A204.1 (cell line): ENCODE data around the gene DYNLT2B.
"Not testable (repeated sequence)": the region's sequence is repeated elsewhere in the genome, so short reads cannot be mapped to it uniquely, and the experiment has no call there.

ENCODE experiments used
- FAIRE-seq: peaks from 2 replicates; lab custom pipeline; 2012; peaks lifted over from hg19 to GRCh38; lab: Jason Lieb, UNC

DYNLT2B gene

DNA sequence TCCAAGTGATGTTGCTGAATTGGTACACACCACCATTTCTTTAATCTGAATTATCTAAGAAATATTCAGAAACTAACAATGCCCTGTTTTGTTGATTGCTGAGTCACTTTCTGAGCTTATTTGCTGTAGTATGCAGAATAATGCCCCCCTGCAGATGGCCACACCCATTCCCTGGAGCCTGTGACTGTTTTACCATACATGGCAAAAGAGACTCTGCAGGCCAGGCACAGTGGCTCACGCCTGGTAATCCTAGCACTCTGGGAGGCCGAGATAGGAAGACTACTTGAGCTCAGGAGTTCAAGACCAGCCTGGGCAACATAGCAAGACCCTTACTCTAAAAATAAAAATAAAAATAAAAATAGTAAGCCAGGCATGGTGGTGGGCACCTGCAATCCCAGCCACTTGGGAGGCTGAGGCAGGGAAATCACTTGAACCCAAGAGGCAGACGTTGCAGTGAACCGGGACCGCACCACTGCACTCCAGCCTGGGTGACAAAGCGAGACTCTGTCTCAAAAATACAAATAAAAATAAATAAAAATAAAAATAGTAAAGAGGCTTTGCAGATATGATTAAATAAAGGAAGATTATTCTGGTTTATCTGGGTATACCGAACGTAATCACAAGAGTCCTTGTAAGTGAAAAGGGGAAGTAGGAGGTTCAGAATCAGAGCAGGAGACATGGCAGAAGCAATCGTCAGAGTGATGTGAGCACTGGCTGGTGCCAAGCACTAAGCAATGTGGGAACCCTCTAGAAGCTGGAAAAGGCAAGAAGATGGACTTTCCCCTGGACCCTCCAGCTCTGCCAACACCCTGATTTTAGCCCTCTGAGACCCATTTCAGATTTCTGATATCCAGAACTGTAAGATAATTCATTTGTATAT lies 49.5 kb downstream of the DYNLT2B start:
- FAIRE-seq = no peak

DNA sequence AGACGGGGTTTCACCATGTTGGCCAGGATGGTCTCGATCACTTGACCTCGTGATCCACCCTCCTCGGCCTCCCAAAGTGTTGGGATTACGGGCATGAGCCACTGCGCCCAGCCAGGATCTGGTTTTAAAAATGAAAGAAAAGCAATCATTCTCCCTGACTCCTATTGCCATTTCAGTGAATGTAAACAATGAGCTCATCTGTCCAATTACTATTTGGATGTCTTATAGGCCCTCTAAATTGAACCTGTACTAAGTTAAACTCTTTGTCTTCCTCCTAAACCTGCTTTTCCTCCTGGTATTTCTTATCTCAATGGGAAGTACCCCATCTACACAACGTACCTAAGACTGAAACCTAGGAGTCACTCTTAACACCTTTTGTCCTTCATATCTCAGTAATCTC lies 54.2 kb downstream of the DYNLT2B start:
- FAIRE-seq = no peak

DNA sequence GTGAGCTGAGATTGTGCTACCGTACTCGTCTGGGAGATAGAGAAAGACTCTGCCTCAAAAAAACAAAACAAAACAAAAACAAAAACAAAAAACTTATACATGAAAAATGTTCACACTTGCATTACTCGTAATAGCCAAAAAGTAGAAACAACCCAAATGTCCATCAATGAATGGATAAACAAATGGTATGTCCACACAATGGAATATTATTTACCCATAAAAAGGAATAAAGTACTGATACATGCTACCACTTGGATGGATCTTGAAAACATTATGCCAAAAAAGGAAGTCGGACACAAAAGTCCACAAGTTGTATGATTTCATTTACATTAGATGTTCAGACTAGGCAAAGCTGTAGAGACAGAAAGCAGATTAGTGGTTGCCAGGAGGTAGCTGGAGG lies 57.3 kb downstream of the DYNLT2B start:
- no peak for FAIRE-seq

DNA sequence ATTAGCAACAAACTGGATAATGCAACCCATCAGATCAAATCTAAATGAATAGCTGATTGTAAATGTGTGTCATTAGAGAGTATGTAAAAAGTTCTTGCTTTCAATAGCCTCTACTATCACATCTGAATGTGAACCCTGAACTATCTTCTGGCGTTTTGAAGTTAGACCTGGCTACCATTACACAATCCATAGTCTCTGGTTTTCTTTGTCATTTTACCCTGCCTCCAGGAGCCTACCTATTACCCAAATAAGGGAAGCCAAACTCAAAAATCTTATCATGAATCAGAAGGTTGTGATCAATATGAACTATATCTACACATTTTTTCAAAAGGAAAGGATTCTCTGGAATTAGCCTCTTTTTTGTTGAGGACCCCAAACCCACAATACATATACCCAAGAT lies 62.3 kb downstream of the DYNLT2B start:
- no peak for FAIRE-seq

DNA sequence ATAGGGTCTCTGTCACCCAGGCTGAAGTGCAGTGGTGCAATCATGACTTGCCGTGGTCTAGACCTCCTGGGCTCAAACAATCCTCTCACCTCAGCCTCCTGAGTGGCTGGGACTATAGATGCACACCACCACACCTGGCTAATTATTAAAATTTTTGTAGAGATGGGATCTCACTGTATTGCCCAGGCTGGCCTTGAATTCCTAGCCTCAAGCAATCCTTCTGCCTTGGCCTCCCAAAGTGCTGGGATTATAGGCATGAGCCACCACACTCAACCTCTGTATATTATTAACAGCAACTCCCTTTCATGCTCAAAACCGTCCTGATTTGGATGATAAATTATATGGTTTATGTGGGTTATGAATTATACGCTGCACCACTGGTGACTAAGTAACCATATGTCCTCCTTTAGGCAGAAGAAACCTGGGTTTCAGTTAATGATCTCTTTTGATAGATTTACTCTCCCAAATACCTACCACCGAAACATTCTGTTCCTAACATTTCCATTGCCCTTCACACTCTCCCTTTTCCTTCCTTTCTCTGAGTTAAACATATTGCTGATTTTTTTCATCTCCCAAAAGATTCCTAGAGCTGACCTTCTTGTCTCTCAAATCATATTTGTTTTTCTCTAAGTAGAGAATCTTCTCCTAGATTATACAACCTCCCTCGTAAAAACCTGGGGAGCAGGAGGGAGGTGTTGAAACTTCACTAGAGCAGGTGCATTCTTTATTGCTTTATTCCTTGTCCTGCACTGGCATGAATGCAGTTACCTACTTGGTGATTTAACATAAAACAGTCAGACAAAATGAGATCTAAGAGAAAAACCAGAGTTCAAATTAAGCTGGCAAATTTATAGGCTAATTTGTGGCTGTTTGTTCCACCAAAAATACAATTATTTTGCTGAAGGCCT lies 63.4 kb downstream of the DYNLT2B start:
- FAIRE-seq = no peak

DNA sequence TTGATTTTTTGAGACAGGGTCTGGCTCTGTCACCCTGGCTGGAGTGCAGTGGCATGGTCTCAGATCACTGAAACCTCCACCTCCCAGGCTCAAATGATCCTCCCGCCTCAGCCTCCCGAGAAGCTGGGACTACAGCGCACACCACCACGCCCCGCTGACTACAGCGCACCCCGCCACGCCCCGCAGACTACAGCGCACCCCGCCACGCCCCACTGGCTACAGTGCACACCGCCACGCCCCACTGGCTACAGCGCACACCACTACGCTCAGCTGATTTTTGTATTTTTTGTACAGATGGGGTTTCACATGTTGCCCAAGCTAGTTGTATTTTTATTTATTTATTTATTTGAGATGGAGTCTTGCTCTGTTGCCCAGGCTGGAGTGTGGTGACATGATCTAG lies 66.1 kb downstream of the DYNLT2B start:
- FAIRE-seq = no peak

DNA sequence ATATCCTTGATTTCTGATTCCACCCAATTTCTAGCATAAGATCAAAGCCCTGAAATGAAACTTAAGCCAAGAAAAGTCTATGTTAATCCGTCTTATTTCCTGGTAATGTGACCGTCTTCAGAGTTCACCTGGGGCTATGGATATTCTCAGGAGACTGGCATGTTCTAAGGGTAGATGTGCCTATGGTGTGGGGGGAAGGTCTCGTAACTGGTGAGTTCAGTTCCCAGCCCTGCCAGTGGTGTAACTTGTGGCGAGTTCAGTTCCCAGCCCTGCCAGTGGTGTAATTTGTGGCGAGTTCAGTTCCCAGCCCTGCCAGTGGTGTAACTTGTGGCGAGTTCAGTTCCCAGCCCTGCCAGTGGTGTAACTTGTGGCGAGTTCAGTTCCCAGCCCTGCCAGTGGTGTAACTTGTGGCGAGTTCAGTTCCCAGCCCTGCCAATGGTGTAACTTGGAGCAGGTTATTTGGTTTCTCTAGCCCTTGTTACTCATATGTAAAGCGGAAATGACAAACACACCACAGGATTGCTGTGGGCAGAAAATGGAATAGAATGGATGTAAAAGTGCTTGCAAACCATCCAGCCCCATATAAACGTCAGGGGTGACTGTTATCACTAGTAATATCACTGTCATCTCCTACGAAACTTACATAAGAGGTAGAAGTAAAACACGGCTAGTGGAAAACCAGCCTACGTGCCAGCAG lies 71.3 kb downstream of the DYNLT2B start:
- no peak for FAIRE-seq

DNA sequence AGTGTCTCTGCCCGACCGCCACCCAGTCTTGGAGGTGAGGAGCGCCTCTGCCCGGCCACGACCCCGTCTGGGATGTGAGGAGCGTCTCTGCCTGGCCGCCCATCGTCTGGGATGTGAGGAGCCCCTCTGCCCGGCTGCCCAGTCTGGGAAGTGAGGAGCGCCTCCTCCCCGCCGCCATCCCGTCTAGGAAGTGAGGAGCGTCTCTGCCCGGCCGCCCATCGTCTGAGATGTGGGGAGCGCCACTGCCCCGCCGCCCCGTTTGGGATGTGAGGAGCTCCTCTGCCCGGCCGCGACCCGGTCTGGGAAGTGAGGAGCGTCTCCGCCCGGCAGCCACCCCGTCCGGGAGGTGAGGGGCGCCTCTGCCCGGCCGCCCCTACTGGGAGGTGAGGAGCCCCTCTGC lies 73.9 kb downstream of the DYNLT2B start:
- FAIRE-seq = not testable (repeated sequence)

DNA sequence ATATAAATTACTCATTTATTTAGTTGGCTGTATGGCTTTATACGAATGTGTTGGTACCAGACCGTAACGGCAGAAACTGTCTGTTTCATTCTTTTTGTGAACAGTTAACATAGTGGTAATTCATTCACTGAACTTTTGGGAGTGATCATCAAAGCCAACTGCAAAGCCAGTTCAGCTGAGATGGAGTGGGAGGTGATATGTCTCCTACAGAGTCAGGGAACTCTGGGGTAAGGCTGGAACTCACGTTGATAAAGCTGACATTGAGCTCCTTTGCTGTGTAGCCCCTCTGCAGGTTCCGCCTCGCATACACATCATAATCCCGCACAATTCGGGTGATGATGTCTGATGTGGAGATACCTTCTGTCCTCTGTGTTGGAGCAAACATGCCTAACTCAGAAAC lies 76.3 kb downstream of the DYNLT2B start:
- no peak for FAIRE-seq
